Measurements from ENCODE around the gene MATCAP1. TPM values are rescaled to one million over a fixed set of nuclear protein-coding genes. Genes with fewer than 3 reads are reported as not detected.
A peak's percentile ranks its signal among the peaks of the same experiment; 100 is the strongest.

Gene MATCAP1
- total and polyA plus RNA-seq, 7 donors, result 4.2 to 9.7 (median 6.5) TPM

DNA sequence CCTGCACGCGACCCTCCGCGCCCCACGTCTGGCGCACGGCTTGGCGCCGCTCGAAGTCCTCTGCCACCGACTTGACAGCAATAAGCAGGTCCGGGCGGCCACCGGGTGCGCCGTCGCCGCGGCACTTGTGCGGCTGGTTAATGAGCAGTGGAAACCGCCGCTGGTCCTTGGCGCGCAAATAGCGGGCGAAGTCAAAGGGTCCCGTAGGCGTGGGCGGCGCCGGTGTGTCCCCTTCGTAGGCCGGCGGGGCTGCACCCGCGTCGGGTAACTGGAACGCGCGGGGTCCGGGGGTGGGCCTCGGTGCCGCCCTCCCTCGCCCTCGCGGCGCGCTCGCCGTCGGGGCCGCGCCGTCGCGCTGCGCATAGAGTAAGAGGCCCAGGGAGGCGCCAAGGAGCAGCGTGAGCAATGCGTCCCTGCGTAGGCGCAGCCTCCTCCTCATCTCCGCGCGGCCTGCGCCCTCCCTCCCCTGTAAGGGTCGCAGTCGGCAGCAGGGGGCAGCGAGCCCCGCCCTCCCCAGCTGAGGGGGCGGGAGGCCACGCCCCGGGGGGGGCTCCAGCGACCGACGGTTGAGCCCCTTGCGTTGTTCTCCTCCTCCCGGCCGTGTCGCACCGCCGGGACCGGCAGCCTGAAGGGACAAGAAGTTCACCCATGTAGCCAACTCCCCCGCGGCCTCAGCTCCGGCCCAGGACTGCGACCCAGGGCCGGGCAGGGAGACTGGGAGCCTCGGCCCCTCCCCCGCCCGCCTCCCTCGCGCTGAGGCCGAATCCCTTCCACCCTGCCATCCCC lies 33.5 kb downstream of the MATCAP1 start:
- Histone ChIP-seq H3K36me3 (ENCODE audit: insufficient read depth in 1 of 2, low read depth in 1 of 2) (peaks cover 9 to 41% of the 10 kb centered on the region in 2 donors), H3K4me3 (peak overlapping the region; percentile 68), H3K4me1 (peaks cover 2% of the 10 kb centered on the region), H3K27ac (peak overlapping the region; percentile 42), H3K9me3 (no peaks in the 10 kb centered on the region), H3K27me3 (ENCODE audit: insufficient read depth in 3 of 3, low read length in 2 of 3) (peaks cover 0 to 17% (median 0%) of the 10 kb centered on the region in 3 donors)
- ATAC-seq (peak; percentile 16 to 58 (median 52)), DNase-seq (peak; percentile 59 to 71)
- no peak for TF ChIP-seq CTCF (IDR thresholded peaks at IDR 0.05)
- 5 to 10% (median 10%) methylated on average over 47 to 94 of the region's 94 CpGs for WGBS, 3 donors
- intact Hi-C loops (cut with DNase I), result no loop called here

GRCh38 chr16:67149276-67150046 lies 34.3 kb downstream of the MATCAP1 start:
- peaks cover 0 to 17% (median 0%) of the 10 kb centered on the region in 3 donors for H3K27me3 ChIP-seq (ENCODE audit: insufficient read depth in 3 of 3, low read length in 2 of 3)
- H3K4me1 ChIP-seq, result peaks cover 2% of the 10 kb centered on the region
- intact Hi-C loops (cut with DNase I), result no loop called here
- ATAC-seq, result no peak
- H3K4me3 ChIP-seq, result peak overlapping the region; percentile 68
- no peaks in the 10 kb centered on the region for H3K9me3 ChIP-seq
- H3K27ac ChIP-seq, result no peak overlapping the region
- no peak for DNase-seq
- peaks cover 9 to 49% of the 10 kb centered on the region in 2 donors for H3K36me3 ChIP-seq (ENCODE audit: insufficient read depth in 1 of 2, low read depth in 1 of 2)
- 63 to 68% (median 66%) methylated on average over 77 of the region's 77 CpGs for WGBS, 3 donors
- TF ChIP-seq CTCF (IDR thresholded peaks at IDR 0.05), result no peak

DNA sequence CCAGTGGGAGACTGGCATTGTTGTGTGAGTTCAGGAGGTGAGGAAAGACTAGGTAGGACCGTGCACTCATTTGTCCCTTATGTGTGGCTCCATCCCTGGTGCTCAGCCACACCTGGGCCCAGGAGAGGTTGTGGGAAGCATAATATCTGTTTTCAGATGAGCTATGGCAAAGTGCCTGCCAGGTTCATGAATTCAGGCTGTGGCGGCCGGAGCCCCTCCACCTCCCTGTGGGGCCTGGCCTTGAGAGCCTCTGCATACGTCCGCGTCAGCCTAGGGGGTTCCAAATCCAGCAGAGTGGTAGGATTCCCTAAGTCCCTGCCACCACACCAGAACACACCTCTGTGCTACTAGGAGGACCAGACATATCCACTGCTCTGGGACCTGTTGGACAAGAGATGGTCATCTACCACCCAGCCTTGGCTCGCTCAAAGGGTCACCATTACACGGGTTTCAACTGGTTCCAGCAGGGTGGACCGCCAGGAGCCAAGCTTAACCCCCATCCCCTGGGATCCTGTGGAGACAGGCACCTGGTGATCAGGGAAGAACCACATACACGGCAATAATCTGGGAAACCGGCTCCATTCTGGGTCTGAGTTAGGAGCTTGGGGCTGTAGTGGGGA lies 35.0 kb downstream of the MATCAP1 start:
- Histone ChIP-seq H3K4me1 (peaks cover 2% of the 10 kb centered on the region), H3K27ac (no peak overlapping the region), H3K4me3 (no peak overlapping the region), H3K27me3 (ENCODE audit: insufficient read depth in 3 of 3, low read length in 2 of 3) (peaks cover 0 to 17% (median 0%) of the 10 kb centered on the region in 3 donors), H3K9me3 (no peaks in the 10 kb centered on the region), H3K36me3 (ENCODE audit: insufficient read depth in 1 of 2, low read depth in 1 of 2) (peaks cover 11 to 56% of the 10 kb centered on the region in 2 donors)
- ATAC-seq, result no peak
- DNase-seq, result no peak
- no peak for TF ChIP-seq CTCF (IDR thresholded peaks at IDR 0.05)
- WGBS, 3 donors, result 85 to 88% (median 85%) methylated on average over 11 of the region's 11 CpGs
- intact Hi-C loops (cut with DNase I), result no loop called here

DNA sequence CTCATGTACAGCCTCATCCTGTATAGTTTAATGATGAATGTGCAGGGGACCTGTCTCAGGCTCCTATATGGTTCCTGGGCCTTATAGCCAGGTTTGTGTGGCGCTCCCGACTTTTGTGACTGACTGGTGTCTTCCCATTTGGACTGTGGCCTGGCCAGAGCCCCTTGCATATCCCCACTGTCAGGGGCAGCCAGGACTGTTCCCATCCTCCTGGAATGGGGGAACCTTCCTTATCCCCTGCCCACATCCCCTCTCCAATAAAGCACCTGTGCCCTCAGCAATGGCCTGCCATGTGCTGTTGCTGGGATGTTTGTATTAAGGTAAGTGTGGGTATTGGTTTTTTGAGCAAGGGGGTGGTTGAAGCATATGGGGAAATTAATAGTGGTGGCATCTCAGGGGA lies 35.5 kb downstream of the MATCAP1 start:
- Histone ChIP-seq H3K4me1 (peaks cover 2% of the 10 kb centered on the region), H3K4me3 (no peak overlapping the region), H3K36me3 (ENCODE audit: insufficient read depth in 1 of 2, low read depth in 1 of 2) (peaks cover 11 to 62% of the 10 kb centered on the region in 2 donors), H3K27ac (no peak overlapping the region), H3K27me3 (ENCODE audit: insufficient read depth in 3 of 3, low read length in 2 of 3) (peaks cover 0 to 17% (median 0%) of the 10 kb centered on the region in 3 donors), H3K9me3 (no peaks in the 10 kb centered on the region)
- intact Hi-C loops (cut with DNase I), result no loop called here
- WGBS, 3 donors, result 84 to 89% (median 88%) methylated on average over 2 of the region's 2 CpGs
- ATAC-seq (no peak), DNase-seq (no peak)
- no peak for TF ChIP-seq CTCF (IDR thresholded peaks at IDR 0.05)
